Fibroblast of the aortic adventitia (primary cell): ENCODE data around the gene CDH10. TPM values are rescaled to one million over a fixed set of nuclear protein-coding genes. Genes with fewer than 3 reads are reported as not detected.

Experiments used
- DNase-seq: peaks from one replicate; pipeline ENCODE4 v3.0.0-alpha.2; 2010; ENCODE audit warnings: low read depth
- H3K4me3 ChIP-seq: 2 replicates; pipeline ENCODE4 v1.5.1; 2011; ENCODE audit warnings: low read depth, mild to moderate bottlenecking, control low read depth, low read length, moderate library complexity
- CTCF ChIP-seq: IDR thresholded peaks from 2 replicates; pipeline ENCODE4 v1.5.1; 2011; ENCODE audit warnings: mild to moderate bottlenecking, low read length, control low read depth, inconsistent platforms; ENCODE audit not compliant: insufficient read depth
- total RNA-seq: library from RNA; depleted of rRNA; stranded (reverse); fragments of >200 nt; gene quantifications from 2 replicates; pipeline ENCODE4 v1.2.3, GENCODE V29; 2012; ENCODE audit warnings: low replicate concordance

The CDH10 gene
- total RNA-seq, 1 donor, result 1.4 TPM

- no peak overlapping the region for H3K4me3 ChIP-seq
- no peak for TF ChIP-seq CTCF
- no peak for DNase-seq
Observed at GRCh38 chr5:24645483-24645882, 705 bp upstream of the CDH10 start.

- no peak for DNase-seq
- no peak for TF ChIP-seq CTCF
- H3K4me3 ChIP-seq, result no peak overlapping the region
Observed at GRCh38 chr5:24643880-24644279, 898 bp downstream of the CDH10 start.

GRCh38 chr5:24643156-24643555 lies 1.6 kb downstream of the CDH10 start:
- no peak for DNase-seq
- no peak overlapping the region for H3K4me3 ChIP-seq

GRCh38 chr5:24642022-24642421 lies 2.8 kb downstream of the CDH10 start:
- peak; percentile 27 for TF ChIP-seq CTCF
- no peak for DNase-seq

More at GRCh38 chr5:24643156-24643555, 1.6 kb downstream of the CDH10 start:
- TF ChIP-seq CTCF, result no peak

GRCh38 chr5:24635209-24635608 lies 9.6 kb downstream of the CDH10 start:
- TF ChIP-seq CTCF, result no peak
- no peak for DNase-seq
- no peak overlapping the region for H3K4me3 ChIP-seq

More at GRCh38 chr5:24642022-24642421, 2.8 kb downstream of the CDH10 start:
- H3K4me3 ChIP-seq, result no peak overlapping the region

- no peak overlapping the region for H3K4me3 ChIP-seq
- peak; percentile 49 for TF ChIP-seq CTCF
- DNase-seq, result peak; percentile 38
Observed at GRCh38 chr5:24633715-24634325, 11.0 kb downstream of the CDH10 start.

- no peak for TF ChIP-seq CTCF
- no peak for DNase-seq
- H3K4me3 ChIP-seq, result no peak overlapping the region
Observed at GRCh38 chr5:24632353-24632752, 12.4 kb downstream of the CDH10 start.
